ENCODE results near the gene MOB3C. TPM values are rescaled to one million over a fixed set of nuclear protein-coding genes. Genes with fewer than 3 reads are reported as not detected.

Gene MOB3C
- total and polyA plus RNA-seq, 10 of the 15 experiments (the other 5 are each of a cell fraction or from before 2014, with no cell fraction given): 1.0 to 16.0 (median 9.4) TPM

DNA sequence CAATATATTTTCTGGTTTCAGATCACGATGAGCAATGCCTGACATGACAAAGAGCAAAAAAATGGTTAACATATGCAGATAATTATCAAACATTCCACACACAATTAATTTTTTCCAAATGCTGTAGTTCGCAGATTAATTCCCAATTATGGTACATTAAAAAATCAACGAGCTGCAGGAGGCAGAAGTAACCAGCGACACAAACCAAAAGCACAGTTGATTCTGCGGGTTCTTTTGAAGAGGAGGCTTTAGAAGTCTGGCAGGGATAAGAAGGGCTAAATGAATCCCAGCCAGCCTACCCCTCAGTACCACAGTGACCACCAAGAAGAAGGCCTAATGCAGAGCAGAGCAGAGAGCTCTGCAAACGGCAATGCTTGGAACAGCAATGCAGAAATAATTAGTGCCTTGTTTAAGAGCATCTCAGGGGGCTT is 48.1 kb downstream of the MOB3C start:
- Histone ChIP-seq H3K27me3 (replicated peaks in 1 of 2; ENCODE audit: control insufficient read depth in 2 of 2, insufficient read depth in 2 of 2, low read length in 1 of 2) (no peaks in the 10 kb centered on the region), H3K4me1 (ENCODE audit: control insufficient read depth, insufficient read depth, low read length) (no peaks in the 10 kb centered on the region), H3K36me3 (ENCODE audit: control insufficient read depth in 2 of 2, insufficient read depth in 2 of 2, low read length in 1 of 2) (peaks cover 0 to 3% of the 10 kb centered on the region in 2 experiments; a peak in 1 of 4 replicates), H3K4me3 (no peak overlapping the region), H3K9ac (ENCODE audit: control insufficient read depth, insufficient read depth, low read length) (no peak overlapping the region), H3K9me3 (replicated peaks; ENCODE audit: control insufficient read depth, insufficient read depth, low read length) (no peaks in the 10 kb centered on the region), H3K4me2 (ENCODE audit: control insufficient read depth, insufficient read depth) (no peak overlapping the region), H3K27ac (ENCODE audit: control insufficient read depth, insufficient read depth) (no peak overlapping the region), H2AFZ (ENCODE audit: control insufficient read depth, low read depth, low read length) (no peak overlapping the region), H3K79me2 (ENCODE audit: control insufficient read depth, insufficient read depth, low read length) (no peaks in the 10 kb centered on the region), H4K20me1 (ENCODE audit: control insufficient read depth, insufficient read depth) (no peaks in the 10 kb centered on the region)
- TF ChIP-seq SIN3A (IDR thresholded peaks at IDR 0.05; ENCODE audit: low read depth, low read length) (no peak), POU2F2 (IDR thresholded peaks at IDR 0.05; ENCODE audit: borderline replicate concordance, low read depth, low read length) (no peak), BRCA1 (IDR thresholded peaks at IDR 0.05; ENCODE audit: low read depth, low read length) (no peak), SMARCA5 (IDR thresholded peaks at IDR 0.05) (no peak), EGR1 (IDR thresholded peaks at IDR 0.05; ENCODE audit: borderline replicate concordance in 1 of 2, low read depth in 2 of 2, low read length in 2 of 2) (no peak), CHD4 (IDR thresholded peaks at IDR 0.05) (no peak)
- TF ChIP-seq, protein P1, sequence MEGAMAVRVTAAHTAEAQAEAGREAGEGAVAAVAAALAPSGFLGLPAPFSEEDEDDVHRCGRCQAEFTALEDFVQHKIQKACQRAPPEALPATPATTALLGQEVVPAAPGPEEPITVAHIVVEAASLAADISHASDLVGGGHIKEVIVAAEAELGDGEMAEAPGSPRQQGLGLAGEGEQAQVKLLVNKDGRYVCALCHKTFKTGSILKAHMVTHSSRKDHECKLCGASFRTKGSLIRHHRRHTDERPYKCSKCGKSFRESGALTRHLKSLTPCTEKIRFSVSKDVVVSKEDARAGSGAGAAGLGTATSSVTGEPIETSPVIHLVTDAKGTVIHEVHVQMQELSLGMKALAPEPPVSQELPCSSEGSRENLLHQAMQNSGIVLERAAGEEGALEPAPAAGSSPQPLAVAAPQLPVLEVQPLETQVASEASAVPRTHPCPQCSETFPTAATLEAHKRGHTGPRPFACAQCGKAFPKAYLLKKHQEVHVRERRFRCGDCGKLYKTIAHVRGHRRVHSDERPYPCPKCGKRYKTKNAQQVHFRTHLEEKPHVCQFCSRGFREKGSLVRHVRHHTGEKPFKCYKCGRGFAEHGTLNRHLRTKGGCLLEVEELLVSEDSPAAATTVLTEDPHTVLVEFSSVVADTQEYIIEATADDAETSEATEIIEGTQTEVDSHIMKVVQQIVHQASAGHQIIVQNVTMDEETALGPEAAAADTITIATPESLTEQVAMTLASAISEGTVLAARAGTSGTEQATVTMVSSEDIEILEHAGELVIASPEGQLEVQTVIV (IDR thresholded peaks at IDR 0.05; ENCODE audit: borderline replicate concordance, partially characterized antibody): no peak
- TF ChIP-seq, protein P2, sequence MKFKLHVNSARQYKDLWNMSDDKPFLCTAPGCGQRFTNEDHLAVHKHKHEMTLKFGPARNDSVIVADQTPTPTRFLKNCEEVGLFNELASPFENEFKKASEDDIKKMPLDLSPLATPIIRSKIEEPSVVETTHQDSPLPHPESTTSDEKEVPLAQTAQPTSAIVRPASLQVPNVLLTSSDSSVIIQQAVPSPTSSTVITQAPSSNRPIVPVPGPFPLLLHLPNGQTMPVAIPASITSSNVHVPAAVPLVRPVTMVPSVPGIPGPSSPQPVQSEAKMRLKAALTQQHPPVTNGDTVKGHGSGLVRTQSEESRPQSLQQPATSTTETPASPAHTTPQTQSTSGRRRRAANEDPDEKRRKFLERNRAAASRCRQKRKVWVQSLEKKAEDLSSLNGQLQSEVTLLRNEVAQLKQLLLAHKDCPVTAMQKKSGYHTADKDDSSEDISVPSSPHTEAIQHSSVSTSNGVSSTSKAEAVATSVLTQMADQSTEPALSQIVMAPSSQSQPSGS (IDR thresholded peaks at IDR 0.05; ENCODE audit: low read length): no peak
- FAIRE-seq: no peak
- ChIA-PET CTCF (no interaction called here), POLR2A (no interaction called here), SMC1A (ENCODE audit: uncharacterized antibody, unreplicated experiment) (interaction anchor here (1.4 kb wide), 1 partner anchor 26 kb away, joined by 3 read pairs; no protein-coding TSS in a partner anchor), RAD21 (ENCODE audit: unreplicated experiment) (no interaction called here)
- 96% methylated on average over 6 of the region's 6 CpGs for WGBS (ENCODE audit: insufficient coverage, insufficient replicate concordance, low lambda C conversion rate, missing lambda C conversion rate)
- intact Hi-C loops (cut with micrococcal nuclease; ENCODE audit: unreplicated experiment): no loop called here
- BruUV-seq (replicated peaks): no TSS peak
- DNase-seq (ENCODE audit: low read depth, low spot score): no peak
- in situ Hi-C loops (cut with MboI): no loop called here
- no peak for ATAC-seq
